Measurements from ENCODE around the gene TNC. TPM values are rescaled to one million over a fixed set of nuclear protein-coding genes. Genes with fewer than 3 reads are reported as not detected.

Gene TNC
- not detected for total RNA-seq

GRCh38 chr9:115117999-115118878 lies at the start of gene TNC:
TNC (minus strand) TSS chr9:115118157; CDS start chr9:115091018, 27,139 bp downstream.
- no peak for DNase-seq

GRCh38 chr9:115167175-115167574 lies 49.2 kb upstream of the TNC start:
- DNase-seq: no peak

GRCh38 chr9:115165233-115165632 lies 47.3 kb upstream of the TNC start:
- no peak for DNase-seq

GRCh38 chr9:115164511-115164974 lies 46.6 kb upstream of the TNC start:
- no peak for DNase-seq

- no peak for DNase-seq
These were observed 45.0 kb upstream of the TNC start for GRCh38 chr9:115162946-115163345.

- no peak for DNase-seq
These were observed 43.5 kb upstream of the TNC start for GRCh38 chr9:115161446-115161845.

GRCh38 chr9:115158661-115159481 lies 40.9 kb upstream of the TNC start:
- no peak for DNase-seq

GRCh38 chr9:115157245-115157674 lies 39.3 kb upstream of the TNC start:
- DNase-seq: no peak

GRCh38 chr9:115155037-115155436 lies 37.1 kb upstream of the TNC start:
- DNase-seq: no peak

- no peak for DNase-seq
These were observed 36.7 kb upstream of the TNC start for GRCh38 chr9:115154617-115155016.

- no peak for DNase-seq
These were observed 34.4 kb upstream of the TNC start for GRCh38 chr9:115152281-115152820.

- DNase-seq: no peak
These were observed 30.8 kb upstream of the TNC start for GRCh38 chr9:115148721-115149120.

- no peak for DNase-seq
These were observed 28.6 kb upstream of the TNC start for GRCh38 chr9:115146581-115147021.

- no peak for DNase-seq
These were observed 26.7 kb upstream of the TNC start for GRCh38 chr9:115144706-115145105.

- no peak for DNase-seq
These were observed 25.7 kb upstream of the TNC start for GRCh38 chr9:115143689-115144088.

- DNase-seq: no peak
These were observed 24.7 kb upstream of the TNC start for GRCh38 chr9:115142517-115143270.

- no peak for DNase-seq
These were observed 24.1 kb upstream of the TNC start for GRCh38 chr9:115142090-115142489.

- no peak for DNase-seq
These were observed 23.7 kb upstream of the TNC start for GRCh38 chr9:115141612-115142011.

- DNase-seq: no peak
These were observed 20.2 kb upstream of the TNC start for GRCh38 chr9:115138151-115138550.

- DNase-seq: no peak
These were observed 19.6 kb upstream of the TNC start for GRCh38 chr9:115137526-115137925.

- no peak for DNase-seq
These were observed 18.1 kb upstream of the TNC start for GRCh38 chr9:115135821-115136778.

Measured in effector CD4-positive, alpha-beta T cell (primary cell).